Left forelimb (tissue), 1 donor: ENCODE measurements around the gene LMNA.
"Not testable (repeated sequence)": the region's sequence is repeated elsewhere in the genome, so short reads cannot be mapped to it uniquely, and the experiment has no call there.

Experiments
- DNase-seq: peaks from one replicate; pipeline ENCODE4 v3.0.0-alpha.2; 2018; ENCODE audit warnings: low spot score

LMNA gene

DNA sequence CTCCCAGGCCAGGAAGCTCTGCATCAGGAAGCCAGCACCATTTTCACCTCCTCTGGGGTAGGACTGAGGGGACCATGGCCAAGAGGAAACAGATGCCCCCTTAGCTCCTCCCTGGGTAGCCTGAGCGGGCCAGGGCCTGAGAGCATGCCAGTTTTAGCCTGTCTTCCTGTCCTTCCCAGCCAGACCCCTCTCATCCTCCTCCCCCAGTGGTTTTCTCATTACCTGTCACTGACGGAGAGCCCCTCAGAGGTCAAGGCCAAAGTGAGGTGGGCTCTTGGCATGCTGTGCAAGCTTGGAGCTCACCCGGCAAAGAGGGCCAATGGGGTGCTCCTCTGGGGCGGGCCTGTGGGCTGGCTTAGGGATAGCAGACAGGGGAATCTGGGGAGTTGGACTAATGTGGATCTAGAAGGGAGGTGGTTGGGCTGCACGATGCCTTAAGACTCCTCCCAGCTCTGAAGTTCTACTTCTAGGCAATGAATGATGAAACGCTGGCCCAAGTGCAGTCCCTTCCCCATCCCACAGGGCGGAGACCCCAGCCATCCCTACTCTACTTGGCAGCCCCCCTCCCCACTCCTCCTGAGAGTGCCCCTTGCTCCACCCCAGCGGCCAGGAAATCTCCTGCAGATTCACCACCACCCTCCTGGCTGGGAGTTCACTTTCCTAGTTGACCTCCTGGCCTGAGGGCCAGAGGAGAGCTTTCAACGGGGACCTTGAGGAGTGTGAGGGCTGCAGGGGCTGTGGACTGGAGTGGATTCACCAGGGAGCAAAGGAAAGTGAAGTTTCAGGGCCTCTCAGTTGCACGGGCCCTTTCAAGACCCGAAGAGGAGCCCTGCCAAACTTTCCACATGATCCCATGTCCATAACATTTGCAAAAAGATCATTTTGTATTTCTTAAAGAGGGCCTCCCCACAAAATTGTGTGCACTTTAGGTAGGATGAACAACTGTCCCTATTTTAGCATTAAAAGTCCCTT, 9.4 kb upstream of the LMNA start:
- DNase-seq: peak; percentile 80

DNA sequence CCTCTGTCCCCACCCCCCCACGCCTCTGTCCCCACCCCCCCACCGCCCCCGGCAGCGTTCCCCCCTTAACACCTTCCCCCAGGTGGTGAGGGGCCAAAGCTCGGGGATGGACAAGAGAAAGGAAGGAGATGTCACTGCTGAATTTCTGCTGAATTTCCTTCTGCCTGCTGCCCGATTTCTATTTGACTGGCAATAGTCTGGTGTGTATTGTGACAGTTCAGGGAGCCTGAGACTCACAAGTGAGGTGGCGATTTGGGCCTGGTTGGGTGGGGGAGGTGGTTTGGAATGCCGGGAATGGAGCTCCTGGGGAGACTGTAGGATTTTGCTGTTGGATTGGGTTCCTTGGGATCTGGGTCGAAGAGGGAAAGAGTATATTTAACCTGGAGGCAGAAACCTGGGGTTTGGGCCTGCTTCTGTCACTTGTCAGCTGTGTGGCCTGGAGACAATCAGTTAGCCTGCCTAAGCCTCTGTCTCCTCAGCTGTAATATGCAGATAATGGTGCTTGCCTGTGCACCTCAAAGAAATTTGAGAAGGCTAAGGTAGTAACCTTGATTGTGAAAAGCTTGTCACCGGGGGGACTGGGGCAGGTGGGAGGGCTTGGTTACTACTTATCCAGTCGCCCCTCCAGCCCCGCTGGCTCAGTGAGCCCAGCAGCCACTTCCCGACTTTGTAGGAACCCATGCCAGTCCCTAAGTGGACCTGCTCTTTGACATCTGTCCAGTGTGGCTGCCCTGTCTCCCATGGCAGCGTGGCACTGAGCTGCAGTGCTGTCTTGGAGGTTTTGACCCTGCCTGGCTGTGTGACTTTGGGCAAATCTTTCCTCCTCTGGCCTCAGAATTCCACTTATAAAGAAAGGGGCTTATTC, 7.7 kb upstream of the LMNA start:
- no peak for DNase-seq

DNA sequence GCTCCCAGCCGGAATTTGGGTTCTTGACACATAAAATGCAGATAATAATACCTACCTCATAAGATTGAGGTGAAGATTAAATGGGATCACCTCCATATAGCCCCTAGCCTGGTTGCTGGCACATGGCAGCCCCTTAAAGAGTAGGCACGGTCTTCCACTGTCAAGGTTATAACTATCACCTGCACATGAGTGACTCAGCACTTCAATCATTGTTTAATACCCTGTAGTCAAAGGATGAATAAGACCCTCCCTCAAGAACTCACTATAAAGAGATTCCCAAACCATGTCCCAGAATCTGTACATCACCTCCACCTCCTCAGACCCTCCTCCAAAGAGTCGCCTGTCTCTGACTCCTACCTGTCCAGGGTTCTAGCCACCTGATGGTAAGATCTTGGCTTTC, 6.5 kb upstream of the LMNA start:
- no peak for DNase-seq

DNA sequence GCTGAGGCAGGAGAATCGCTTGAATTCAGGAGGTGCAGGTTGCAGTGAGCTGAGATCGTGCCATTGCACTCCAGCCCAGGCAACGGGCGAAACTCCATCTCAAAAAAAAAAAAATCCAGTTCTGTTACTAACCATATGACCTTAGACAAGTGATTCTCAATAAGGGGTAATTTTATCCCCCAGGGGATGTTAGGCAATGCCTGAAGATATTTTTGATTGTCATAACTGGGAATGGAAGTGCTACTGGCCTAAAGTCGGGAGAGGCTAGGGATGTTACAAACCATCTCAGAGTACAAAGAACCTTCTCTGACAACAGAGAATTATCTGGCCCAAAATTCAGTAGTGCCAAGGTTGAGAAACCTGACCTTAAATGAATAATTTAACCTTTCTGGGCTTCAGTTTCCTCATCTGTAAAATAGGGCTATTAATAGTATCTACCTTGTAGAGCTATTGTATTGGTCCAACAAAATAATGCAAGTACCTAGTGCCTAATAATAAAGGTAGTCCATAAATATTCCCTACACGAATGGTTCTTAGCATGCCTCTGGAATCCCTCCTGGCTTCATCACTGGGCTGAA, 5.8 kb upstream of the LMNA start:
- no peak for DNase-seq

DNA sequence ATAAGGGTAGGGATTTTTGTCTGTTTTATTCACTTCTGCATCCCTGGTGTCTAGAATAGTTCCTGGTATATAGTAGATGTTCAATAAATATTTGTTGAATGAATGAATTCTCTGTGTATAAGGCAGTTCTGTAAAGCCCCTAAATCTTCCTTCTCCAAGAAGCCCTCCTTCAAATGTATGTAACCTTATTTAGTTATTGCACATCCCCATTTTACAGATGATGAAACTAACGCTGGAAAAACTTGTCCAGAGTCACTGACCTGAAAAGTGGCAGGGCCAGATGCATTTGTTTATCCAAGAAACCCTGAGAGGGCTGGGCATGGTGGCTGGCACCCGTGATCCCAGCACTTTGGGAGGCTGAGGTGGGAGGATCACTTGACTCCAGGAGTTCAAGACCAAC, 4.3 kb upstream of the LMNA start:
- no peak for DNase-seq

DNA sequence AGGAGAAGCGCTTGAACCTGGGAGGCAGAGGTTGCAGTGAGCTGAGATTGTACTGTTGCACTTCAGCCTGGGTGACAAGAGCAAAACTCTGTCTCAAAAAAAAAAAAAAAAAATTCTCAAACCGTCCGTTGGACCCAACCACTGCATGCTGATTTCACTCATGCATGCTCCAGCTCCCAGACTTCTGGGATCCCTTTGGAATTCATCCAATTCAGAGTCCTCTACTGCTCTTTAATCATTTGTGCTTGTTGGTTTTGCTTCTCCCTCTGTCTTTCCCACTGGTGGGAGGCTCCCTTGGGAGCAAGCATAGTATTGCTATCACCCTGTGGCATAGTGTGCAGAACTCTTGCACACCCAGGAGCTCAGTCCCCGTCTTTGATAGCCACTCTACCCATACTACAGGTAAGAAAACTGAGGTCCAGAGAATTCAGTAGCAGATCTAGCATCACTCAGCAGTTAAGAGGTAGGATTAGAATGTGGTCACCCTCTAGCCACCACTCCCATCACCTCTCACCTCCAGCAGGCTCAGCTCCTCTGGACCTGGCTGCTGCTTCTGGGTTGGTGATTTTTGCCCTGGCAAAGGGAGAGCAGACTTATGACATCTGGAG, 3.1 kb upstream of the LMNA start:
- DNase-seq: no peak

DNA sequence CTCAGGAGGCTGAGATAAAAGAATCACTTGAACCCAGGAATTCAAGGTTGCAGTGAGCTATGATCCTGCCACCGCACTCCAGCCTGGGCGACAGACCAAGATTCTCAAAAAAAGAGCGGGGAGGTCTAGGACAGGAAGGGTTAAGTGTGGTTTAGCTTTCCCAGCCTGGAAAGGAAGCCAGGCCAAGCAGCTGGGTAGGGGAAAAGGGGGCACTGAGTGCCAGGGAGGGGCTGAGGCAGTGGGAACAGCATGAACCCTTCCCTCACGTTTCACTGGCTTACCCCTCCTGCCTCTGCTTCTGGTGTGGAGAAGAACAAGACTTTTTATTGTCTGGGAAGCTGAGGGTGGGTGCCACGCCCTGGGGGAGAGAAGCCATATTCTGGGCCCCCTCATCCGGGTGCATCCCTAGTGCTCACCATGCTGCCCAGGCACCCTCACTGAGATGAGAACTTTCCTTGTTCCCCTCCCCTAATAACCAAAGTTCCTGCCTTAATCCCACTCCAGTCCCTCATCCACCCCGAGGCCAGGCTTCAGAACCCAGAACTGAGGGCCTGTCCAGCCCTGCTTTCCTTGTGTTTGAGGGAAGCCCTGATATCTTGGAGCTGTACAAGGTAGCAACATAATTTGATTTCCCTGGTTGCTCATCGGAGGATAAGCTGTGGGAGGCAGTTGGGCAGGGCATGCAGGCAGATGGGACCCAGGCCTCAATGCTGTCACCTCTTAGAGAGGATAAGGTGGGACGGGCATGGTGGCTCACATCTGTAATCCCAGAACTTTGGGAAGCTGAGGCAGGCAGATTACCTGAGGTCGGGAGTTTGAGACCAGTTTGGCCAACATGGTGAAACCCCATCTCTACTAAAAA, 2.0 kb upstream of the LMNA start:
- no peak for DNase-seq

DNA sequence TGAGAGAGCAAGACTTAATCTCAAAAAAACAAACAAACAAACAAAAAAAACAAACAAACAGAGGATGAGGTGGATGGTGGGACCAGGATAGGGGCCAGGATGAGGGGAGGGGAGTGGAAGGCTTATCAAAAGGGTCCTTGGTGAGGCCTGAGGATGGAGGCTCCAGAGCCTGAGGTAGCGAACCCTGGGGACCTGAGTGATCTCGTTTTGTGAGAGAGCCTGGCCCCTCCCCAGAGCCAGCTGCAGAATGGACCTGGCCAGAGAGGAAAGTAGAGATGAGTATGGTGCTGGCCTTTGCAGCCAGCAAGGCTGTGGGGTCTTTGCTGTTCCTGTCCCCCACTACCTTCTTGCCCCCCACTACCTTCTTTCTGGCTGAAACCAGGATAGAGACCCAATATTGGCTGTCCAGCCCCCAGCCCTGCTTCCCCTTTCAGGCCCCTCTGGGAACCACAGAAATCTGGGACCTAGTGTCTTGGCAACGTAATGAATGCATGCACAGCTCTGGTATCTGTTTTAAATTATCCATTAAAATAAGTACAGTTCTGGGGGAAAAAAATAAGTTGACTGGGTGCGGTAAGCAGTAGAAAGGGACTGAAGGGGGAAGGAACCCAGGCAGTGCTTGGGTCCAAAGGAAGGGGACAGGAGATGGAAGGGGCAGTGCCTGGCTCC, 1.1 kb upstream of the LMNA start:
- DNase-seq: no peak

DNA sequence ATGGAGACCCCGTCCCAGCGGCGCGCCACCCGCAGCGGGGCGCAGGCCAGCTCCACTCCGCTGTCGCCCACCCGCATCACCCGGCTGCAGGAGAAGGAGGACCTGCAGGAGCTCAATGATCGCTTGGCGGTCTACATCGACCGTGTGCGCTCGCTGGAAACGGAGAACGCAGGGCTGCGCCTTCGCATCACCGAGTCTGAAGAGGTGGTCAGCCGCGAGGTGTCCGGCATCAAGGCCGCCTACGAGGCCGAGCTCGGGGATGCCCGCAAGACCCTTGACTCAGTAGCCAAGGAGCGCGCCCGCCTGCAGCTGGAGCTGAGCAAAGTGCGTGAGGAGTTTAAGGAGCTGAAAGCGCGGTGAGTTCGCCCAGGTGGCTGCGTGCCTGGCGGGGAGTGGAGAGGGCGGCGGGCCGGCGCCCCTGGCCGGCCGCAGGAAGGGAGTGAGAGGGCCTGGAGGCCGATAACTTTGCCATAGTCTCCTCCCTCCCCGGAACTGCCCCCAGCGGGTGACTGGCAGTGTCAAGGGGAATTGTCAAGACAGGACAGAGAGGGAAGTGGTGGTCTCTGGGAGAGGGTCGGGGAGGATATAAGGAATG, 505 bp downstream of the LMNA start:
- DNase-seq: no peak

DNA sequence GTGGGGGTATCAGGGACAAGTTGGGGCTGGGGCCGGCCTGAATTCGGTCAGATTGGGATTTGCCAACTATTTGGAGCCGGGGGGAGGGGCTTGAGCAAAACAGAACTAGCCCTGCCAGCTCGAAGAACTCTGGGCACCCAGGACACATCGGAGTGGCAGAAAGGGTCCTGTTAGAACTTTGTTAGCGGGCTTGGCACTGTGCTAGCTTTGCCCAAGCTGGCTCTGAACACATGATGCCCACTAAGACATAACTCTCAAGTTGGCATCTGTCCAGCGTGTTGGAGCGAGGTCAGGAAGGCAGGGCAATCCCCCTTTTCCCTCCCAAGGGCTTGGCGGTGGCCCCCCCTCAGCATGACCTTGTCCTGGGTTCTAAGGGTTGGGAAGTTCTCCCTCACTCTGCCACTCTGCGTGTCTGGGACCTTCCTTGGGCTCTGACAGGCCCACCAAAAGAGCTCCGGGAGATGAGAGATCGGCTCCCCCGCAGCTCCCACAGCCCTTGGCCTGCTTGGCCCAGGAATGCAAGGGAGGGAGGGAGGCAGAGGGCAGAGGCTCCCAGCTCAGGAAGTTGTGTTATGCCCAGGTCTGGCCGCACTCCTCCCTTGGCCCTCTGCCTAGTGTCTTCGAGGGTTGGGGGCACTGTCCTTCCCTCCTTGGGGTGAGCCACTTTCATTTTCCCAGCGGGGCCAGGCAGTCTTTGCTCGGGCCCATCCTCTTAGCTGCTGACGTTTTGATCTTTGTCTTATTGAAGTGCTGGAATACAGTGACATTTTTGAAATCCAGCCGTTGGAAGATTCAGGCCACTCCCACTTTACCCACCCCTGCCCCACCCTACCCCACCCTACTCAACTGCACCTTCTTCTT, 1.2 kb downstream of the LMNA start:
- peak; percentile 79 for DNase-seq

DNA sequence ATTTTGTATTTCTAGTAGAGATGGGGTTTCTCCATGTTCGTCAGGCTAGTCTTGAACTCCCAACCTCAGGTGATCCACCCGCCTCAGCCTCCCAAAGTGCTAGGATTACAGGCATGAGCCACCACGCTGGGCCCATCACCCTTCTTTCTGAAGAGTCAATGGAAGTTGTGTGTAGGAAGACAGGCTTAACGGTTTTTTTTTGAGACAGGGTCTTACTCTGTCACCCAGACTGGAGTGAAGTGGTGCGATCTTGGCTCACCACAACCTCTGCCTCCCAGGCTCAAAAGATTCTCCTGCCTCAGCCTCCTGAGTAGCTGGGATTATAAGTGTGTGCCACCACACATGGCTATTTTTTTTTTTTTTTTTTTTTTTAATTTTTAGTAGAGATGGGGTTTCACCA, 2.2 kb downstream of the LMNA start:
- DNase-seq: not testable (repeated sequence)

DNA sequence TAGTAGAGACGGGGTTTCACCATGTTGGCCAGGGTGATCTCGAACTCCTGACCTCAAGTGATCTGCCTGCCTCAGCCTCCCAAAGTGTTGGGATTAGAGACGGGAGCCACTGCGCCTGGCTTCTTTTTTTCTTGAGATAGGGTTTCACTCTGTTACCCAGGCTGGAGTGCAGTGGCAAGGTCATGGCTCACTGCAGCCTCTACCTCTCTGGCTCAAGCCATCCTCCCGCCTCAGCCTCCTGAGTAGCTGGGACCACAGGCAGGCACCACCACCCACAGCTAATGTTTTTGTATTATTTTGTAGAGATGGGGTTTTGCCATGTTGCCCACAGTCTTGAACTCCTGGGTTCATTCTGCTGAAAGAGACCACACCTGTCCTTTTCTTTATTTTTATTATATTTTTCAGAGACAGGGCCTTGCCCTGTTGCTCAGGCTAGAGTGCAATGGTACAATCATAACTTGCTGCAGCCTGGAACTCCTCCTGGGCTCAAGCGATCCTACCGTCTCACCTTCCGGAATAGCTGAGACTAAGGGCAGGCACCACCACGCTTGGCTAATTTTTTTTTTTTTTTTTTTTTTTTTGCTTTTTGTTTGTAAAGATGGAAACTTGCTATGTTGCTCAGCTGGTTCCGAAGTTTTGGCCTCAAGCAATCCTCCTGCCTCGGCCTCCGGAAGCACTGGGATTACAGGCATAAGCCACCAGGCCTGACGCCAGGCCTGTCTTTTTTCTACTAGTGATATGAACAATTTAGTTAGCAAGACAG, 3.1 kb downstream of the LMNA start:
- no peak for DNase-seq

DNA sequence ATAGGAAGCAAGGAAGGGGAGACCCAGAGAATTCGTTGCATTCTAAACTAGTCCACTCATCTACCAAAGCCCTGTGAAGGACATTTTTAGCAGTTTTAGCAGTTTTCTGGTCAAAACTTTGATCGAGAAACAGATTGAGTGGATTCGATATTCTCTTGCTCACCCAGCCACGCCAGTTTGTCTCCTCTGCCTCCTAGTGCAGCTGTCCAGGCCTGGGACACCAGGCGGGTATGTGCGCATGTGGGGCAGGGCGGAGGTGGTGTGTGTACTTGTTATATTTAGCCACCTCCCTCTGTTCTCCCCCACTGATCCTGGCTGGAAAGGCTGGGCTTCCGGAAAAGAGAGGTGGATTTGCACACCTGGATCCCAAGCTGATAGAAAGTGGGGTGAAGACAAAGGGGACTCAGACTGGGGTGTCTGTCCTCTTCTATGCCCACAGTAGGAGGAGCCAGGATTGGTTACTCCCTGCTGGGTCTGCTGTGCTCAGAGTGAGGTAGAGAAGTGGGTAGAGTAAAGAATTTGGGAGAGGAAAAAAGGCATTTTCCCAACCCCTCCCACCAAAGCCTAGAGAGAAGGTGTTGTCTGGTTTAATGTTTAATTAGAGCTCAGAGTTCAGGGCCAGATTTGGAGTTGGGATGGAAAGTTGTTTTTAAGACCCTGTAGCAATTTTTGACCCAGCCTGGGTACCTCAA, 3.8 kb downstream of the LMNA start:
- no peak for DNase-seq

DNA sequence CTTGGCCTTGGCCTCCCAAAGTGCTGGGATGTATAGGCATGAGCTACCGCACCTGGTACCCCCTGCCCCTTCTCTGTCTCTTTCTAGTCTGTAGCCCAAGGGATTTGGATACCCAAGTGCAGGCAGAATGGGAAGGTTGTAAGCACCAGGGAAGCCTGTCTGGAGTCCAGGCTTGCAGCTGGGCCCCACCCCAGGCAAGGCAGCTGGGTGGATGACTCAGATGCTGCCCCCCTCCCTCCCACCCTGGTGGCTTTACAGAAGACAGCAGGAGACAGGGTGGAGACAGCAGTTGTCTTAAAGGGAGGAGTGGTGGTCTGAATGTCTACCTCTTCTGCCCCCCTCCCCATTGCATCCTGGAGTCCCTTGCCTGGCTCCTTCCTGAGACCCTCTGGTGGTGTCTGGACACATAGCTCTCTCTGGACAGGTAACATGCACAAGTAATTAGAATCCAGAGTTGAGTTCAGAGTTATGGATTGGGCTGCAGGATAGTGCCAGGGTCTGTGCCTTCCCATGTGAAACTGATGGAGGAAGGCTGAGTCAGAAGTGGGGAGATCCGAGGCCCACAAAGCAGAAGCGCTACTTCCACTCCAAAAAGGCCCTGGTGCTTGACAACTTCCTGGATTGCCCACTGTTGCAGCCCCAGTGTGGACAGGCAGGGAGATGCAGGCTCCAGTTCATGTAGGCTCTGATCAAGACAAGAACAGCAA, 5.1 kb downstream of the LMNA start:
- no peak for DNase-seq

DNA sequence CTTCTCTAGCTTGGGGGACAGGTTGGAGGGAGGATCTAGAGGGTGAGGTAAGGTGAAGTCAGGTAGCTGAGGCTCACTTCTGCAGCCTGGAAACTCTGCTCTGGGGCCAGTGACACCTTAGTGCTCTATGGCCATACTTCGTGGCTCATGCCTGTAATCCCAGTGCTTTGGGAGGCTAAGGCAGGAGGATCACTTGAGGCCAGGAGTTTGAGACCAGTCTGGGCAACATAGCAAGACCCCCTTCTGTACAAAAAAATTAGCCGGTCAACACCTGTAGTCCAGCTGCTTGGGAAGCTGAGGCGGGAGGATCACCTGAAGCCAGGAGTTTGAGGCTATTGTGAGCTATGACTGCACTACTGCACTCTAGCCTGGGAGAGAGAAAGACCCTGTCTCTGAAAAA, 5.8 kb downstream of the LMNA start:
- no peak for DNase-seq

DNA sequence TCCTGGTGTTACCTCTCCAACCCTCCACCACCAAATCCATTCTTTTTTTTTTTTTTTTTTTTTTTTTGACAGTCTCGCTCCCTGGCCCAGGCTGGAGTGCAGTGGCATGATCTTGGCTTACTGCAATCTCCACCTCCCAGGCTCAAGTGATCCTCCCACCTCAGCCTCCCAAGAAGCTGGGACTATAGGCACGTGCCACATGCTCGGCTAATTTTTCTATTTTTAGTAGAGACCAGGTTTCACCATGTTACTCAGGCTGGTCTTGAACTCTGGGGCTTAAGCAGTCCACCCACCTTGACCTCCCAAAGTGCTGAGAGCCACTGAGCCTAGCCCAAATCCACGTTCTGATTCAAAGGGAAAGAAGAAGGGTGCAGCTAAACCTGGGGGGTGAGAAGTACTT, 6.5 kb downstream of the LMNA start:
- DNase-seq: not testable (repeated sequence)

DNA sequence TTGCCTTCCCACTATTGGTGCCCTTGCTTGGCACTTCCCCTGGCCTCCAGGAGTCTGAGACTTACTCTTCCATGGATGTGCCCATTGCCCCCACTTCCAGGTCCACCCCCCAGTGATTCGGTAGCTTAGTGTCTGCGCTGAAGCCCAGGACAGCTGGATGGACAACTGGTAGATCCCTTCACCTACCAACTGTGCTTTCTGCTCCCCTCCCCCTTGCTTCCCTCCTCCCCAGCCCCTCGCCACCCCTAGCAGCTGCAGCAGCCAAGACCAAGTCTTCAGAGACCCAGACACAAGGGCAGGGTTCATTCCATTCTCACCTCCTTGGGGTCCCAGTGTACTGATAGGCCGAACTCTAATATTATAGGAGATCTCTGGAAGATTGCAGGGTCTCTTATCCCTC, 6.9 kb downstream of the LMNA start:
- no peak for DNase-seq
